IMR-90 (cell line): ENCODE results near the gene CALU. TPM values are rescaled to one million over a fixed set of nuclear protein-coding genes. Genes with fewer than 3 reads are reported as not detected.

Experiments
- ATAC-seq: fragments of 200-7000 bp; cut with Tn5 transposase; 2 replicates; pipeline ENCODE4 v1.9.1; 2020; ENCODE audit warnings: low read depth, mild to moderate bottlenecking, moderate library complexity
- BruUV-seq: library from RNA; stranded (reverse); fragments of 400-500 nt; replicated peaks from 2 replicates; lab custom pipeline; 2021; lab: Mats Ljungman, UMichigan
- CTCF ChIA-PET: fragments of 300-600 bp; formaldehyde crosslinking; extraction: SDS; loops from one replicate; lab custom pipeline; 2021; ENCODE audit warnings: antibody characterized with exemption; lab: Yijun Ruan, JAX
- POLR2A ChIA-PET: fragments of 300-600 bp; sonication (Branson Sonifier 250); formaldehyde crosslinking; loops from one replicate; lab custom pipeline; 2022; ENCODE audit warnings: antibody characterized with exemption; ENCODE audit not compliant: unreplicated experiment; lab: Charles Lee
- DNase-seq: peaks from one replicate; pipeline ENCODE4 v3.0.0; 2013
- H2AFZ ChIP-seq: replicated peaks from 2 replicates; pipeline ENCODE3; 2013; ENCODE audit warnings: low read length, mild to moderate bottlenecking; ENCODE audit not compliant: poor library complexity
- H2AK5ac ChIP-seq: 2 replicates; pipeline ENCODE4 v1.6.1; 2013; ENCODE audit warnings: low read depth, low read length, inconsistent platforms
- H2AK9ac ChIP-seq: replicated peaks from 2 replicates; pipeline ENCODE3; 2013; ENCODE audit warnings: mild to moderate bottlenecking, low read depth, low read length, moderate library complexity; ENCODE audit not compliant: poor library complexity
- H2BK120ac ChIP-seq: 2 replicates; pipeline ENCODE4 v1.6.1; 2013; ENCODE audit warnings: low read depth, low read length, inconsistent platforms
- H2BK15ac ChIP-seq: 3 replicates; pipeline ENCODE4 v1.6.1; 2013; ENCODE audit warnings: low read depth, low read length, inconsistent platforms
- H2BK20ac ChIP-seq: 2 replicates; pipeline ENCODE4 v1.6.1; 2013; ENCODE audit warnings: low read depth, mild to moderate bottlenecking, inconsistent platforms, low read length, moderate library complexity
- H2BK5ac ChIP-seq: 2 replicates; pipeline ENCODE4 v1.6.1; 2013; ENCODE audit warnings: mild to moderate bottlenecking, low read depth, low read length, inconsistent platforms; ENCODE audit not compliant: poor library complexity, severe bottlenecking
- H3K14ac ChIP-seq: replicated peaks from 2 replicates; pipeline ENCODE4 v1.6.1; 2013; ENCODE audit warnings: low read depth, low read length, inconsistent platforms
- H3K18ac ChIP-seq: 2 replicates; pipeline ENCODE4 v1.6.1; 2013; ENCODE audit warnings: low read depth, low read length, control low read depth
- H3K23ac ChIP-seq: 2 replicates; pipeline ENCODE4 v1.6.1; 2013; ENCODE audit warnings: low read depth, low read length, inconsistent platforms
- H3K27ac ChIP-seq: 2 replicates; pipeline ENCODE4 v1.5.1; 2013; ENCODE audit warnings: mild to moderate bottlenecking, control low read depth, low read length; ENCODE audit not compliant: insufficient read depth
- H3K27me3 ChIP-seq: 2 replicates; pipeline ENCODE4 v1.6.1; 2013; ENCODE audit warnings: low read length; ENCODE audit not compliant: control insufficient read depth, insufficient read depth
- H3K36me3 ChIP-seq: 2 replicates; pipeline ENCODE4 v1.6.1; 2013; ENCODE audit warnings: low read length, mixed read lengths; ENCODE audit not compliant: control insufficient read depth, insufficient read depth
- H3K4ac ChIP-seq: 2 replicates; pipeline ENCODE4 v1.6.1; 2013; ENCODE audit warnings: low read depth, low read length, inconsistent platforms
- H3K4me1 ChIP-seq: 2 replicates; pipeline ENCODE4 v1.6.1; 2013; ENCODE audit warnings: low read length, mixed read lengths; ENCODE audit not compliant: control insufficient read depth, insufficient read depth
- H3K4me2 ChIP-seq: 2 replicates; pipeline ENCODE4 v1.6.1; 2013; ENCODE audit warnings: low read depth, mild to moderate bottlenecking, control low read depth, low read length, moderate library complexity
- H3K4me3 ChIP-seq: 2 replicates; pipeline ENCODE4 v1.5.1; 2013; ENCODE audit warnings: low read depth, mild to moderate bottlenecking, control low read depth, low read length, moderate library complexity; ENCODE audit not compliant: insufficient read depth
- H3K56ac ChIP-seq: 2 replicates; pipeline ENCODE4 v1.6.1; 2013; ENCODE audit warnings: low read length, inconsistent platforms; ENCODE audit not compliant: insufficient read depth; ENCODE audit errors: extremely low read depth
- H3K79me1 ChIP-seq, 2 experiments: 2 replicates each; pipeline ENCODE4 v1.6.1; 2013; ENCODE audit warnings: low read length in 2 of 2, inconsistent platforms in 1 of 2, low read depth in 1 of 2
- H3K9ac ChIP-seq: 2 replicates; pipeline ENCODE4 v1.6.1; 2013; ENCODE audit warnings: low read depth, low read length, control low read depth
- H3K9me1 ChIP-seq: 2 replicates; pipeline ENCODE4 v1.6.1; 2013; ENCODE audit warnings: low read length, inconsistent platforms; ENCODE audit not compliant: insufficient read depth
- H3K9me3 ChIP-seq: 2 replicates; pipeline ENCODE4 v1.6.1; 2013; ENCODE audit warnings: low read length; ENCODE audit not compliant: control insufficient read depth, insufficient read depth
- H4K20me1 ChIP-seq: 2 replicates; pipeline ENCODE4 v1.6.1; 2013; ENCODE audit warnings: low read length, inconsistent platforms; ENCODE audit not compliant: insufficient read depth
- H4K5ac ChIP-seq: 2 replicates; pipeline ENCODE4 v1.6.1; 2013; ENCODE audit warnings: mild to moderate bottlenecking, low read depth, low read length, control low read depth
- H4K8ac ChIP-seq, 2 experiments: 2 replicates each; pipeline ENCODE4 v1.6.1; 2013; ENCODE audit warnings: low read depth in 2 of 2, low read length in 2 of 2, control low read depth in 1 of 2, inconsistent platforms in 1 of 2
- H4K91ac ChIP-seq: 2 replicates; pipeline ENCODE4 v1.6.1; 2013; ENCODE audit warnings: low read depth, low read length, inconsistent platforms; ENCODE audit not compliant: insufficient read depth
- BHLHE40 ChIP-seq: fragments of 150-350 bp; IDR thresholded peaks from 2 replicates; pipeline ENCODE4 v1.6.1; 2016; ENCODE audit warnings: mild to moderate bottlenecking, low read depth, low read length
- CEBPB ChIP-seq: IDR thresholded peaks from 2 replicates; pipeline ENCODE4 v1.6.1; 2012; ENCODE audit warnings: low read depth, low read length, improper control_type of control experiment
- CHD1 ChIP-seq: IDR thresholded peaks from 2 replicates; pipeline ENCODE4 v1.6.1; 2012; ENCODE audit warnings: low read depth, low read length, improper control_type of control experiment
- ELK1 ChIP-seq: fragments of 150-350 bp; IDR thresholded peaks from 2 replicates; pipeline ENCODE4 v1.6.1; 2016; ENCODE audit warnings: low read depth, mild to moderate bottlenecking, low read length, moderate library complexity, borderline replicate concordance
- FOS ChIP-seq: fragments of 150-350 bp; IDR thresholded peaks from 2 replicates; pipeline ENCODE4 v1.6.1; 2016; ENCODE audit warnings: low read depth, low read length
- MAFK ChIP-seq: IDR thresholded peaks from 2 replicates; pipeline ENCODE4 v1.6.1; 2012; ENCODE audit warnings: low read depth, low read length, improper control_type of control experiment
- MAZ ChIP-seq: IDR thresholded peaks from 2 replicates; pipeline ENCODE4 v1.6.1; 2012; ENCODE audit warnings: low read depth, mild to moderate bottlenecking, low read length, improper control_type of control experiment, moderate library complexity, borderline replicate concordance
- MXI1 ChIP-seq: IDR thresholded peaks from 2 replicates; pipeline ENCODE4 v1.6.1; 2012; ENCODE audit warnings: low read depth, mild to moderate bottlenecking, low read length, moderate library complexity, borderline replicate concordance
- NFE2L2 ChIP-seq: fragments of 150-350 bp; IDR thresholded peaks from 2 replicates; pipeline ENCODE4 v1.6.1; 2016; ENCODE audit warnings: low read depth, mild to moderate bottlenecking, low read length
- POLR2A ChIP-seq: IDR thresholded peaks from 2 replicates; pipeline ENCODE4 v1.6.1; 2012; ENCODE audit warnings: mild to moderate bottlenecking, low read depth, low read length
- RAD21 ChIP-seq: IDR thresholded peaks from 2 replicates; pipeline ENCODE4 v1.6.1; 2012; ENCODE audit warnings: low read length, improper control_type of control experiment
- RCOR1 ChIP-seq: IDR thresholded peaks from 2 replicates; pipeline ENCODE4 v1.6.1; 2012; ENCODE audit warnings: mild to moderate bottlenecking, low read length, improper control_type of control experiment; ENCODE audit not compliant: insufficient replicate concordance
- RFX5 ChIP-seq: IDR thresholded peaks from 2 replicates; pipeline ENCODE4 v1.8.0; 2012; ENCODE audit warnings: low read depth, mild to moderate bottlenecking, low read length, moderate library complexity
- SMC3 ChIP-seq: fragments of 150-350 bp; IDR thresholded peaks from 2 replicates; pipeline ENCODE4 v1.6.1; 2016; ENCODE audit warnings: low read depth, mild to moderate bottlenecking, antibody characterized with exemption, low read length, moderate library complexity
- WGBS, 2 experiments: methylation state at CpG; one replicate each; pipeline versions ENCODE4 v1.1.5 to v1.1.7; 2013; ENCODE audit warnings: missing lambda C conversion rate in 2 of 2; ENCODE audit not compliant: insufficient read length in 1 of 2; ENCODE audit errors: extremely low coverage in 2 of 2; 5-methylcytosine and 5-hydroxymethylcytosine counted together
- dilution Hi-C: fragments of 300-500 bp; cut with HindIII; formaldehyde crosslinking; loops from one replicate; pipeline ENCODE4 v1.14.3; 2018; ENCODE audit warnings: low sequenced_read_pairs; ENCODE audit not compliant: unreplicated experiment
- in situ Hi-C: fragments of 300-500 bp; cut with MboI; formaldehyde crosslinking; loops from 3 replicates; pipeline ENCODE4 v1.14.3; 2019; ENCODE audit warnings: low sequenced_read_pairs, inconsistent platforms, mixed read lengths
- intact Hi-C: fragments of 100-400 bp; cut with micrococcal nuclease; formaldehyde crosslinking; loops from 2 replicates; pipeline ENCODE4 v1.10.0; 2022
- polyA plus RNA-seq, 3 experiments: library from polyadenylated mRNA; depleted of rRNA; stranded (reverse); fragments of >200 nt; gene quantifications; 2 replicates each; pipeline ENCODE4 v1.2.3, GENCODE V29; 2012; ENCODE audit warnings: low replicate concordance in 1 of 3
- total RNA-seq: library from RNA; depleted of rRNA; stranded (reverse); fragments of >200 nt; gene quantifications from 2 replicates; pipeline ENCODE4 v1.2.3, GENCODE V29; 2012
- TF ChIP-seq, protein P1 (sequence below): conservative IDR thresholded peaks from 2 replicates; pipeline ENCODE4 v1.5.1; 2012; ENCODE audit warnings: mild to moderate bottlenecking, low read depth, low read length, improper control_type of control experiment
- TF ChIP-seq, protein P2 (sequence below): fragments of 150-350 bp; IDR thresholded peaks from 2 replicates; pipeline ENCODE4 v1.6.1; 2017; ENCODE audit warnings: mild to moderate bottlenecking, antibody characterized with exemption, low read length, low read depth

Gene CALU
- total and polyA plus RNA-seq, 2 of the 4 experiments (the other 2 are of a cell fraction) = 421 to 525 TPM

DNA sequence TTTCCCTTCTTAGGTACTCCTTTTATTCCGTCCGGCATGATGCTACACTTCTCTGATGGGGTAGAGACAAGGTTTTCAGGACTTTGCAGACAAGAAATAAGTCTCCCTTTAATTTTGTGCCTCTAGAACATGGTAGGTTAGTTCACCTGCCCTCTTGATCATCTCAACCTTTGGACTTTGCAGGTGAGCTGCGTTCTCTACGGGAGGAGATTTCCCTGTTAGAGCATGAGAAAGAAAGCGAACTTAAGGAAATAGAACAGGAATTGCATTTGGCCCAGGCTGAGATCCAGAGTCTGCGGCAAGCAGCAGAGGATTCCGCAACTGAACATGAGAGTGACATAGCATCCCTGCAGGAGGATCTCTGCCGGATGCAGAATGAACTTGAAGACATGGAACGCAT lies 61.8 kb downstream of the CALU start:
- H3K4me2 ChIP-seq = no peak overlapping the region
- no peak overlapping the region for H2BK120ac ChIP-seq
- no peaks in the 10 kb centered on the region for H3K9me3 ChIP-seq
- TF ChIP-seq BHLHE40 (no peak), MAFK (no peak), ELK1 (no peak), RAD21 (no peak), RFX5 (no peak), CEBPB (no peak), MXI1 (no peak), FOS (no peak), SMC3 (no peak), RCOR1 (no peak), MAZ (no peak), NFE2L2 (no peak), CHD1 (no peak), POLR2A (no peak)
- TF ChIP-seq, protein P1, sequence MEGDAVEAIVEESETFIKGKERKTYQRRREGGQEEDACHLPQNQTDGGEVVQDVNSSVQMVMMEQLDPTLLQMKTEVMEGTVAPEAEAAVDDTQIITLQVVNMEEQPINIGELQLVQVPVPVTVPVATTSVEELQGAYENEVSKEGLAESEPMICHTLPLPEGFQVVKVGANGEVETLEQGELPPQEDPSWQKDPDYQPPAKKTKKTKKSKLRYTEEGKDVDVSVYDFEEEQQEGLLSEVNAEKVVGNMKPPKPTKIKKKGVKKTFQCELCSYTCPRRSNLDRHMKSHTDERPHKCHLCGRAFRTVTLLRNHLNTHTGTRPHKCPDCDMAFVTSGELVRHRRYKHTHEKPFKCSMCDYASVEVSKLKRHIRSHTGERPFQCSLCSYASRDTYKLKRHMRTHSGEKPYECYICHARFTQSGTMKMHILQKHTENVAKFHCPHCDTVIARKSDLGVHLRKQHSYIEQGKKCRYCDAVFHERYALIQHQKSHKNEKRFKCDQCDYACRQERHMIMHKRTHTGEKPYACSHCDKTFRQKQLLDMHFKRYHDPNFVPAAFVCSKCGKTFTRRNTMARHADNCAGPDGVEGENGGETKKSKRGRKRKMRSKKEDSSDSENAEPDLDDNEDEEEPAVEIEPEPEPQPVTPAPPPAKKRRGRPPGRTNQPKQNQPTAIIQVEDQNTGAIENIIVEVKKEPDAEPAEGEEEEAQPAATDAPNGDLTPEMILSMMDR = no peak
- TF ChIP-seq, protein P2, sequence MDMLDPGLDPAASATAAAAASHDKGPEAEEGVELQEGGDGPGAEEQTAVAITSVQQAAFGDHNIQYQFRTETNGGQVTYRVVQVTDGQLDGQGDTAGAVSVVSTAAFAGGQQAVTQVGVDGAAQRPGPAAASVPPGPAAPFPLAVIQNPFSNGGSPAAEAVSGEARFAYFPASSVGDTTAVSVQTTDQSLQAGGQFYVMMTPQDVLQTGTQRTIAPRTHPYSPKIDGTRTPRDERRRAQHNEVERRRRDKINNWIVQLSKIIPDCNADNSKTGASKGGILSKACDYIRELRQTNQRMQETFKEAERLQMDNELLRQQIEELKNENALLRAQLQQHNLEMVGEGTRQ = no peak
- H4K5ac ChIP-seq = no peak overlapping the region
- DNase-seq = no peak
- POLR2A ChIA-PET = no interaction called here
- H3K79me1 ChIP-seq = no peaks in the 10 kb centered on the region
- peaks cover 2% of the 10 kb centered on the region; the same call in 1 of the 2 replicates for H3K9me1 ChIP-seq
- H4K91ac ChIP-seq = no peak overlapping the region
- no peak overlapping the region for H3K27ac ChIP-seq
- intact Hi-C loops (no loop called here), dilution Hi-C loops (no loop called here), in situ Hi-C loops (no loop called here)
- no peak overlapping the region for H2AFZ ChIP-seq
- no peaks in the 10 kb centered on the region for H4K20me1 ChIP-seq
- BruUV-seq = no TSS peak
- WGBS, 2 experiments = 97% methylated on average over 7 of the region's 9 CpGs; no CpG with 5 or more reads in 1 of the 2 experiments
- H3K56ac ChIP-seq = no peak overlapping the region
- no peak overlapping the region for H2AK5ac ChIP-seq
- no peak overlapping the region for H2BK15ac ChIP-seq
- peaks cover 25% of the 10 kb centered on the region for H3K36me3 ChIP-seq
- ATAC-seq = no peak
- H3K9ac ChIP-seq = no peak overlapping the region
- CTCF ChIA-PET = no interaction called here
- H3K23ac ChIP-seq = no peak overlapping the region
- no peak overlapping the region for H2BK20ac ChIP-seq
- no peaks in the 10 kb centered on the region for H3K27me3 ChIP-seq
- no peak overlapping the region for H2AK9ac ChIP-seq
- peaks cover 3% of the 10 kb centered on the region for H3K4me1 ChIP-seq
- H2BK5ac ChIP-seq = no peak overlapping the region
- H4K8ac ChIP-seq = no peak overlapping the region
- no peak overlapping the region for H3K18ac ChIP-seq
- H3K14ac ChIP-seq = no peak overlapping the region
- no peak overlapping the region for H3K4me3 ChIP-seq
- no peak overlapping the region for H3K4ac ChIP-seq
